Subcutaneous adipose tissue (tissue), 4 donors: ENCODE measurements around the gene ARID1B. TPM values are rescaled to one million over a fixed set of nuclear protein-coding genes. Genes with fewer than 3 reads are reported as not detected.

Experiments used
- total RNA-seq, 4 donors: library from RNA; depleted of rRNA; stranded (reverse); fragments of >200 nt; gene quantifications; one replicate each; pipeline ENCODE4 v1.1.0, GENCODE V29; 2016
- TF ChIP-seq, protein P1 (sequence below): fragments of 450-650 bp; IDR thresholded peaks from one replicate; pipeline ENCODE4 v1.5.1; 2016; ENCODE audit warnings: low read depth, mild to moderate bottlenecking, control low read depth, antibody characterized with exemption, moderate library complexity

The ARID1B gene
- total RNA-seq, 4 donors from 2014 or later: 93.8 to 137 (median 104) TPM

DNA sequence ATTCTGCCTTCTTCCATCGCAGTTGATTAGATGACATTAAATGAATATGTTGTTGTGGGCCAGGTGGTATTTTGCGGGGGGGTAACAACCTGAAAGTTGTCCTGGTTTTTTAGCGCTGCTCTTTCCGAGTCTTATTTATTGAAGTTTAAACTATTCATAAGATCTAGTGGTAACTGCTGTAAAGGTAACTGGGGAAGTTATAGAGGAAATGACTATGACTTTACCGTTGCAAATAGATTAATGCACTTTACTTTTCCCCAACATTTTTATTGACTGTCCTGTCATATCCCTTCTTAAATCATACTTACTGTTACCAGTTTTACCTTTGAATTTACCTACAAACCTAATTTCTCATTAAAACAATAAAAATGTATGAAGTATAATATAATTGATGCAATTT, 173.4 kb downstream of the ARID1B start:
- TF ChIP-seq, protein P1, sequence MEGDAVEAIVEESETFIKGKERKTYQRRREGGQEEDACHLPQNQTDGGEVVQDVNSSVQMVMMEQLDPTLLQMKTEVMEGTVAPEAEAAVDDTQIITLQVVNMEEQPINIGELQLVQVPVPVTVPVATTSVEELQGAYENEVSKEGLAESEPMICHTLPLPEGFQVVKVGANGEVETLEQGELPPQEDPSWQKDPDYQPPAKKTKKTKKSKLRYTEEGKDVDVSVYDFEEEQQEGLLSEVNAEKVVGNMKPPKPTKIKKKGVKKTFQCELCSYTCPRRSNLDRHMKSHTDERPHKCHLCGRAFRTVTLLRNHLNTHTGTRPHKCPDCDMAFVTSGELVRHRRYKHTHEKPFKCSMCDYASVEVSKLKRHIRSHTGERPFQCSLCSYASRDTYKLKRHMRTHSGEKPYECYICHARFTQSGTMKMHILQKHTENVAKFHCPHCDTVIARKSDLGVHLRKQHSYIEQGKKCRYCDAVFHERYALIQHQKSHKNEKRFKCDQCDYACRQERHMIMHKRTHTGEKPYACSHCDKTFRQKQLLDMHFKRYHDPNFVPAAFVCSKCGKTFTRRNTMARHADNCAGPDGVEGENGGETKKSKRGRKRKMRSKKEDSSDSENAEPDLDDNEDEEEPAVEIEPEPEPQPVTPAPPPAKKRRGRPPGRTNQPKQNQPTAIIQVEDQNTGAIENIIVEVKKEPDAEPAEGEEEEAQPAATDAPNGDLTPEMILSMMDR: no peak

DNA sequence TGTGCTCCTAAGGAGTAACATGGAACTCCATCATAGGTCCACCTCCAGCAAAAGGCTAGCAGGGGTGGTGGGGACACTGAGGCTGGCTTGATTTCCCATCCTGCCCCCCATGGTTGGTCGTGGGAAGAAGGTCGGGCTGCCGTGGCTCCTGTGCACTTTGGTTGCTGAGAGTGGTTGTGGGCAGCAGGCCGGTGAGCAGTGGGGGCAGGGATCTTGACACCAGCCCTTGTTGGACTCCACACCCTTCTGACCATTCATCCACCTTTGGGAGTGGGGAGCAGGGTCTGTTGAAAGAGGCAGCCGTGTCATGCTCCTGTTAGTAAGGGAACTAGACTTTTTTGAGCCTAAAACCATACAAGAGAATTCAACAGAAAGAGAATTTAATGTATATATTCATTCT, 175.2 kb downstream of the ARID1B start:
- TF ChIP-seq, protein P1: no peak

DNA sequence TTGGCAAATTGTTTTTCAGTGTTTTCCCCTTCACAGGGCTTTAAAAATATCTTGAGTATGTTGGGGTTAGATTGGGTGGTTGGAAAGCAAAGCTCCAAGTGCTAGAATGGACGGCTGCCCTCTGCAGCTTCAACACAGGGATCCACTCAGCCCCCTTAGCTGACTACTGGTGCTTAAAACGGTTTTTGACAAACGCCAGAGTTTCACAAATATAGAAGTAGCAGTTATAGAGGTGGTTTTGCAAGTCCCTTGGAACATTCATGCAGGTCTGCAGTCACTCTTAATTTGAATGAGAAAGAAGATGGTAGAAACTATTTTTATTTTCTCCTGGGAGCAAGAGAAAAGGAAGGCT, 175.9 kb downstream of the ARID1B start:
- TF ChIP-seq, protein P1: no peak

DNA sequence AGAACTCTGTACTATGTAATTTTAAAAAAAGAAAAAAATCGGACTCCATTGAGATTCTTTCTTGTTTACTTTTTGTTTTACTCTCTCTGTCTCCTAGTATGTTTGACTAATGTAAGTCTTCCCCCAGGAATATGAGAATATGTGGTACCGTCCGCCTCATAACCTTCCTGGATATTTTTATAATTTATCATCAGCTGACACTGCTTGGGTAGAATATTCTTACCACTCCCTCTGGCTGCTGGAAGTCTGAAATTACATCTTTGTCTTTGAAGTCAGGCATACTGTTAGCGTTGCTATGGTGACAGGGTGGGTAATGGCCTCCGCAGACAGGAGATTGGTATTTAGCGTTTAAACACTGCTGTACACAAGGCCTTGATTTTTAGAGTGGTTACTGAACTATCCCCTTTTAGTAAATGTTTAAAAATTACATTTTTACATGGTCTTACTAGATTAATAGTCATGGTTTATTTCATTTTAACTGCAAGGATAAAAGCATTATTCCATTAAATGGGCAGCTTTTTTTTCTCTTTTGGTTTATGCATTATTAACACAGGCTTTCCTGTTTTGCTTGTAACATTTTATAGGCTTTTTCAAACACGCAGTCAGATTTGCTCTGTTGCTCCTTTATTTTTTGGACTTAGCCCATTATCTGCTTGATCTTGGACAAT, 176.4 kb downstream of the ARID1B start:
- TF ChIP-seq, protein P1: no peak

DNA sequence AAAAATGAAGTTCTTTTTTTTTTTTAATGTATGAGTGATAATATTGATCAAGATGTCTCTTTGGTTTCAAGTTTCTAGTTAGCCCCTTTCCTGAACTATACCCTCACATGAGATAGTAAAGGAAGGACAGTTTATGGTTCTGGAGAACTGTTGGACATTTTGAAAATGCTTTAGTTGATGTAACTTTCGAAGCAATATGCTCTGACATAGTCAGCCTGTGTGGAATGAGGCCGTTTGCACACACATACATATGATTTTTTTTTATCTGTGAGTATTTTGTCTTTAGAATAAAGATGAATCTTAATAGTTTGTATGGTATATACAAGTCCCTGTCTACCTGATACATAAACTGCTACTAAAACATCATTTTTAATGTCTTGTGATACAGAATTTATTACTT, 177.0 kb downstream of the ARID1B start:
- TF ChIP-seq, protein P1: no peak

DNA sequence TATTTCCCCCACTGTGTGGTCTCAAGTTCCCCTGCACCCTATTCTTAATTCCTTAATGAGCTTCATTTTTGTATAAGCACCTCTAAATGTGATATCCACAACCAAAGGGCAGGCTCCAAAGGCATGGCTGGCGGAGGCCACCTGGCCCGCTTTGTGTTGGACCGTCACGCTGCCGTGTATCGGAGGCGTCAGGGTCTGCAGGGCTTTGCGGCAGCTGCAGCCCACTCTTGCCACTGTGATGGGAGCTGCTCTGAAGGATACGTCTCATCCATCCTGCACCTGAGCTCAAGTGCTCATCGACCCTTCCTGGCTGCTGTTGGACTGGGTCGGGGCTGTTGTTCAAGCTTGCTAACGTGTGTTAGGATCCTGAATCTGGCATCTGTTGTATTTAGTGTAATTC, 177.6 kb downstream of the ARID1B start:
- TF ChIP-seq, protein P1: no peak

DNA sequence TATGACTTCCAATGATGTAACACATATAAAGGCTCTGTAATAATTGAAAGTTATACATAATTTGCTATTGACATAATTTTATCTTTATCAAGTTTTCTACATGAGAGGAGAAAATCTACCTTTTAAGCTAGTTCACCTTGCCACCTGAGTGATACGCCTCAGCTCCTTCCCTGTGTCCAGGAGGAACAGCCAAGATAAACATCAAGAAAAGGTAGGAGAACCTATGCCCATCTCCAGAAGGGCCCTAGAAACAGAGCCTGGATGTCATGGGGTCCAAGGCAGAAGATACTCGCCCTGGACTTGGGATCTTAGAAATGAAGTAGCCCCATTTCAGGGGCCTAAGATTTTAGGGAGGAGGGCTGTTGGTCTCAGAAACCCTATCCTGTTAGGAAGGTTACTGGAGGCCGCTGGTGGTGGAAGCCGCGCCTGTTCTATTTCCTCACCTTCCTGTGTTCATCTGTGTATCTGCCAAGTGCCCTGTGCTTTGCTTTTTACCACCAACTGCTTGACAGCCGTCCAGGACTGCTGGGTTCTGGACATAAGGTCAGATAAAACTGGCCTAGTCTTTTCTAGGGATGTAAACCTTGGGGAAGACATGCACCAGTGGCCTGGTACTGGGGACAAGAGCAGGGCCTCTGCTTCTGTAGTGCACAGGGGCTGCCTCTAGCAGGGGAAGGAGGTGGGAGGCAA, 178.5 kb downstream of the ARID1B start:
- TF ChIP-seq, protein P1: no peak
